Measurements from ENCODE around the gene SEMA6C. TPM values are rescaled to one million over a fixed set of nuclear protein-coding genes. Genes with fewer than 3 reads are reported as not detected.

The SEMA6C gene
- total and polyA plus RNA-seq, 2 of the 13 experiments (the other 11 are each of a cell fraction or from before 2014, with no cell fraction given), result 1.4 to 2.9 TPM

- peak; percentile 41; the same call in 1 of the 2 replicates for TF ChIP-seq ZNF280D (CRISPR knock-in tag; IDR thresholded peaks at IDR 0.05)
- TF ChIP-seq, protein P1, sequence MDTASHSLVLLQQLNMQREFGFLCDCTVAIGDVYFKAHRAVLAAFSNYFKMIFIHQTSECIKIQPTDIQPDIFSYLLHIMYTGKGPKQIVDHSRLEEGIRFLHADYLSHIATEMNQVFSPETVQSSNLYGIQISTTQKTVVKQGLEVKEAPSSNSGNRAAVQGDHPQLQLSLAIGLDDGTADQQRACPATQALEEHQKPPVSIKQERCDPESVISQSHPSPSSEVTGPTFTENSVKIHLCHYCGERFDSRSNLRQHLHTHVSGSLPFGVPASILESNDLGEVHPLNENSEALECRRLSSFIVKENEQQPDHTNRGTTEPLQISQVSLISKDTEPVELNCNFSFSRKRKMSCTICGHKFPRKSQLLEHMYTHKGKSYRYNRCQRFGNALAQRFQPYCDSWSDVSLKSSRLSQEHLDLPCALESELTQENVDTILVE (CRISPR knock-in tag; IDR thresholded peaks at IDR 0.05), result 0 out of 2 replicates have a peak, but pooled peaks have one; percentile 32
- peak; percentile 41; the same call in 1 of the 2 replicates for TF ChIP-seq ZNF343 (CRISPR knock-in tag; IDR thresholded peaks at IDR 0.05)
- no peak for TF ChIP-seq SATB2 (CRISPR knock-in tag; IDR thresholded peaks at IDR 0.05)
- 0 out of 2 replicates have a peak, but pooled peaks have one; percentile 64 for TF ChIP-seq ZNF549 (CRISPR knock-in tag; IDR thresholded peaks at IDR 0.05)
- TF ChIP-seq ATAD3A (CRISPR knock-in tag; IDR thresholded peaks at IDR 0.05), result no peak
- peak; percentile 72; the same call in 1 of the 2 replicates for TF ChIP-seq ZNF788 (CRISPR knock-in tag; IDR thresholded peaks at IDR 0.05; ENCODE audit: borderline replicate concordance)
- TF ChIP-seq ZBTB20 (CRISPR knock-in tag; IDR thresholded peaks at IDR 0.05; ENCODE audit: borderline replicate concordance, low read depth), result 0 out of 2 replicates have a peak, but pooled peaks have one; percentile 63
- no peak for TF ChIP-seq ZNF142 (CRISPR knock-in tag; IDR thresholded peaks at IDR 0.05)
- no peak for TF ChIP-seq JUNB (CRISPR knock-in tag; IDR thresholded peaks at IDR 0.05; ENCODE audit: borderline replicate concordance)
- TF ChIP-seq BRD4 (CRISPR knock-in tag; IDR thresholded peaks at IDR 0.05), result no peak; the same call in 1 of the 2 replicates
- TF ChIP-seq, protein P2, sequence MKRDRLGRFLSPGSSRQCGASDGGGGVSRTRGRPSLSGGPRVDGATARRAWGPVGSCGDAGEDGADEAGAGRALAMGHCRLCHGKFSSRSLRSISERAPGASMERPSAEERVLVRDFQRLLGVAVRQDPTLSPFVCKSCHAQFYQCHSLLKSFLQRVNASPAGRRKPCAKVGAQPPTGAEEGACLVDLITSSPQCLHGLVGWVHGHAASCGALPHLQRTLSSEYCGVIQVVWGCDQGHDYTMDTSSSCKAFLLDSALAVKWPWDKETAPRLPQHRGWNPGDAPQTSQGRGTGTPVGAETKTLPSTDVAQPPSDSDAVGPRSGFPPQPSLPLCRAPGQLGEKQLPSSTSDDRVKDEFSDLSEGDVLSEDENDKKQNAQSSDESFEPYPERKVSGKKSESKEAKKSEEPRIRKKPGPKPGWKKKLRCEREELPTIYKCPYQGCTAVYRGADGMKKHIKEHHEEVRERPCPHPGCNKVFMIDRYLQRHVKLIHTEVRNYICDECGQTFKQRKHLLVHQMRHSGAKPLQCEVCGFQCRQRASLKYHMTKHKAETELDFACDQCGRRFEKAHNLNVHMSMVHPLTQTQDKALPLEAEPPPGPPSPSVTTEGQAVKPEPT (CRISPR knock-in tag; IDR thresholded peaks at IDR 0.05; ENCODE audit: low read depth), result 0 out of 2 replicates have a peak, but pooled peaks have one; percentile 42
- 0 out of 2 replicates have a peak, but pooled peaks have one; percentile 5 for TF ChIP-seq ZNF337 (CRISPR knock-in tag; IDR thresholded peaks at IDR 0.05; ENCODE audit: borderline replicate concordance, low read depth)
- no peak for TF ChIP-seq SNAI1 (CRISPR knock-in tag; IDR thresholded peaks at IDR 0.05; ENCODE audit: borderline replicate concordance)
- 0 out of 2 replicates have a peak, but pooled peaks have one; percentile 30 for TF ChIP-seq MYC (CRISPR knock-in tag; IDR thresholded peaks at IDR 0.05; ENCODE audit: borderline replicate concordance)
Observed at GRCh38 chr1:151146412-151147131, at the start of gene SEMA6C (continued).
